Progenitor cell of endocrine pancreas (in vitro differentiated cells): ENCODE results near the gene GPR62. TPM values are rescaled to one million over a fixed set of nuclear protein-coding genes. Genes with fewer than 3 reads are reported as not detected.

ENCODE experiments used
- DNase-seq: peaks from one replicate; pipeline ENCODE4 v3.0.0; 2021; ENCODE audit warnings: low spot score; ENCODE audit not compliant: unreplicated experiment
- H3K27ac Mint-ChIP-seq: 2 replicates; pipeline ENCODE4 v1.8.0; 2021; ENCODE audit warnings: mild to moderate bottlenecking, moderate library complexity, mixed read lengths
- H3K27me3 Mint-ChIP-seq: 2 replicates; pipeline ENCODE4 v1.8.0; 2021; ENCODE audit warnings: mixed read lengths
- H3K36me3 Mint-ChIP-seq: 2 replicates; pipeline ENCODE4 v1.8.0; 2022; ENCODE audit warnings: mixed read lengths; ENCODE audit not compliant: insufficient read depth
- H3K4me1 Mint-ChIP-seq: 2 replicates; pipeline ENCODE4 v1.8.0; 2021; ENCODE audit warnings: low read depth, mixed read lengths
- H3K4me3 Mint-ChIP-seq: 2 replicates; pipeline ENCODE4 v1.8.0; 2021; ENCODE audit warnings: low read depth, mild to moderate bottlenecking, moderate library complexity, mixed read lengths
- H3K9me3 Mint-ChIP-seq: 2 replicates; pipeline ENCODE4 v1.8.0; 2021; ENCODE audit warnings: low read depth, mixed read lengths
- CTCF ChIP-seq: fragments of 200-600 bp; sonication (generic); IDR thresholded peaks from one replicate; pipeline ENCODE4 v1.5.0; 2021; ENCODE audit warnings: antibody characterized with exemption, mild to moderate bottlenecking; ENCODE audit not compliant: unreplicated experiment
- total RNA-seq: library from RNA; stranded (reverse); gene quantifications from 2 replicates; pipeline ENCODE4 v1.2.1, GENCODE V29; 2021

Gene GPR62
- total RNA-seq, 1 donor from 2014 or later: 0.12 TPM

GRCh38 chr3:51974277-51974962, 19.2 kb downstream of the GPR62 start:
- H3K36me3 Mint-ChIP-seq: no peaks in the 10 kb centered on the region
- H3K27ac Mint-ChIP-seq: peak overlapping the region; percentile 83
- H3K4me3 Mint-ChIP-seq: peak overlapping the region; percentile 77
- DNase-seq: no peak
- peak; percentile 5 for TF ChIP-seq CTCF
- no peaks in the 10 kb centered on the region for H3K27me3 Mint-ChIP-seq
- no peaks in the 10 kb centered on the region for H3K9me3 Mint-ChIP-seq
- H3K4me1 Mint-ChIP-seq: peaks cover 10% of the 10 kb centered on the region

GRCh38 chr3:51974963-51975851, 20.0 kb downstream of the GPR62 start, which contains the start of gene ABHD14A:
ABHD14A (plus strand) TSS chr3:51975064; CDS start chr3:51975136, 72 bp downstream.
- DNase-seq: peak; percentile 54
- no peak for TF ChIP-seq CTCF
- no peaks in the 10 kb centered on the region for H3K9me3 Mint-ChIP-seq
- peak within 1 kb of the TSS; percentile 77 for H3K4me3 Mint-ChIP-seq
- no peaks in the 10 kb centered on the region for H3K36me3 Mint-ChIP-seq
- H3K27ac Mint-ChIP-seq: peak within 1 kb of the TSS; percentile 83
- H3K27me3 Mint-ChIP-seq: no peaks in the 10 kb centered on the region
- peaks cover 10% of the 10 kb centered on the region for H3K4me1 Mint-ChIP-seq

- Mint-ChIP-seq H3K27ac (no peak overlapping the region), H3K4me1 (peaks cover 10% of the 10 kb centered on the region), H3K9me3 (no peaks in the 10 kb centered on the region), H3K27me3 (no peaks in the 10 kb centered on the region), H3K36me3 (no peaks in the 10 kb centered on the region), H3K4me3 (peak overlapping the region; percentile 77)
- DNase-seq: peak; percentile 52
- peak; percentile 23 for TF ChIP-seq CTCF
These were observed 20.8 kb downstream of the GPR62 start for GRCh38 chr3:51975852-51976549.

- DNase-seq: no peak
- H3K36me3 Mint-ChIP-seq: peaks cover 1% of the 10 kb centered on the region
- no peak overlapping the region for H3K4me3 Mint-ChIP-seq
- no peaks in the 10 kb centered on the region for H3K27me3 Mint-ChIP-seq
- H3K9me3 Mint-ChIP-seq: no peaks in the 10 kb centered on the region
- peaks cover 16% of the 10 kb centered on the region for H3K4me1 Mint-ChIP-seq
- TF ChIP-seq CTCF: no peak
- no peak overlapping the region for H3K27ac Mint-ChIP-seq
These were observed 22.4 kb downstream of the GPR62 start for GRCh38 chr3:51977446-51978142.

- DNase-seq: no peak
- peaks cover 1% of the 10 kb centered on the region for H3K36me3 Mint-ChIP-seq
- H3K27me3 Mint-ChIP-seq: no peaks in the 10 kb centered on the region
- TF ChIP-seq CTCF: no peak
- no peaks in the 10 kb centered on the region for H3K9me3 Mint-ChIP-seq
- H3K4me3 Mint-ChIP-seq: no peak overlapping the region
- no peak overlapping the region for H3K27ac Mint-ChIP-seq
- peaks cover 18% of the 10 kb centered on the region for H3K4me1 Mint-ChIP-seq
These were observed 22.9 kb downstream of the GPR62 start for GRCh38 chr3:51978143-51978502.
